GM23338 (cell line): Measurements from ENCODE around the gene EVI5L. TPM values are rescaled to one million over a fixed set of nuclear protein-coding genes. Genes with fewer than 3 reads are reported as not detected.

Experiments used
- ATAC-seq: fragments of 200-7000 bp; cut with Tn5 transposase; 3 replicates; pipeline ENCODE4 v1.9.1; 2020
- DNase-seq: peaks from one replicate; pipeline ENCODE4 v3.0.0-alpha.2; 2015; ENCODE audit warnings: low spot score
- H2AFZ ChIP-seq: fragments of 200-600 bp; sonication (generic); 2 replicates; pipeline ENCODE4 v1.8.0; 2016; ENCODE audit warnings: antibody characterized with exemption, mild to moderate bottlenecking, moderate library complexity
- H3F3A ChIP-seq: fragments of 200-600 bp; sonication (generic); replicated peaks from 2 replicates; pipeline ENCODE4 v1.8.0; 2017; ENCODE audit warnings: antibody characterized with exemption, mixed run types, low read depth
- H3K27ac ChIP-seq: fragments of 200-600 bp; sonication (generic); 2 replicates; pipeline ENCODE4 v1.6.1; 2016; ENCODE audit warnings: low read depth
- H3K27me3 ChIP-seq: fragments of 200-600 bp; sonication (generic); 2 replicates; pipeline ENCODE4 v1.8.0; 2016; ENCODE audit warnings: mild to moderate bottlenecking, mixed run types, moderate library complexity; ENCODE audit not compliant: insufficient read depth
- H3K36me3 ChIP-seq: fragments of 200-600 bp; sonication (generic); 2 replicates; pipeline ENCODE4 v1.8.0; 2016; ENCODE audit warnings: mild to moderate bottlenecking; ENCODE audit not compliant: insufficient read depth
- H3K4me1 ChIP-seq: fragments of 200-600 bp; sonication (generic); 2 replicates; pipeline ENCODE4 v1.8.0; 2016; ENCODE audit warnings: mild to moderate bottlenecking, moderate library complexity; ENCODE audit not compliant: insufficient read depth
- H3K4me2 ChIP-seq: fragments of 200-600 bp; sonication (generic); 2 replicates; pipeline ENCODE4 v1.7.1; 2017; ENCODE audit warnings: mixed run types
- H3K4me3 ChIP-seq: fragments of 200-600 bp; sonication (generic); 2 replicates; pipeline ENCODE4 v1.6.1; 2016; ENCODE audit warnings: mixed run types
- H3K79me2 ChIP-seq: fragments of 200-600 bp; sonication (generic); replicated peaks from 2 replicates; pipeline ENCODE4 v1.8.0; 2017; ENCODE audit warnings: mild to moderate bottlenecking; ENCODE audit not compliant: insufficient read depth
- H3K9me2 ChIP-seq: fragments of 200-600 bp; sonication (generic); 2 replicates; pipeline ENCODE4 v1.8.0; 2017; ENCODE audit not compliant: insufficient read depth
- H4K20me1 ChIP-seq: fragments of 200-600 bp; sonication (generic); replicated peaks from 2 replicates; pipeline ENCODE4 v1.8.0; 2017; ENCODE audit warnings: mild to moderate bottlenecking; ENCODE audit not compliant: insufficient read depth
- H3K27ac Mint-ChIP-seq: 2 replicates; pipeline ENCODE4 v1.8.0; 2020; ENCODE audit warnings: inconsistent platforms, mild to moderate bottlenecking, moderate library complexity, mixed read lengths
- H3K27me3 Mint-ChIP-seq: 3 replicates; pipeline ENCODE4 v1.8.0; 2022; ENCODE audit warnings: low read depth, mild to moderate bottlenecking, moderate library complexity, mixed read lengths, inconsistent platforms; ENCODE audit not compliant: insufficient read depth, poor library complexity
- H3K36me3 Mint-ChIP-seq: 3 replicates; pipeline ENCODE4 v1.8.0; 2021; ENCODE audit warnings: low read depth, mild to moderate bottlenecking, inconsistent platforms, moderate library complexity, mixed read lengths
- H3K4me1 Mint-ChIP-seq: 3 replicates; pipeline ENCODE4 v1.8.0; 2020; ENCODE audit warnings: mild to moderate bottlenecking, inconsistent platforms, mixed read lengths
- H3K4me3 Mint-ChIP-seq: 3 replicates; pipeline ENCODE4 v1.8.0; 2021; ENCODE audit warnings: moderate library complexity, mild to moderate bottlenecking, inconsistent platforms, mixed read lengths
- H3K9me3 Mint-ChIP-seq: 3 replicates; pipeline ENCODE4 v1.8.0; 2020; ENCODE audit warnings: moderate library complexity, mild to moderate bottlenecking, inconsistent platforms, mixed read lengths
- CREB1 ChIP-seq: fragments of 250-450 bp; sonication (Bioruptor Pico); IDR thresholded peaks from 2 replicates; pipeline ENCODE4 v1.5.0; 2020; ENCODE audit warnings: low read depth, mild to moderate bottlenecking, moderate library complexity
- EZH2 ChIP-seq: fragments of 200-600 bp; sonication (generic); IDR thresholded peaks from one replicate; pipeline ENCODE4 v1.8.0; 2017; ENCODE audit warnings: antibody characterized with exemption, mild to moderate bottlenecking, low read depth; ENCODE audit not compliant: unreplicated experiment
- EZH2phosphoT487 ChIP-seq: fragments of 200-600 bp; sonication (generic); IDR thresholded peaks from one replicate; pipeline ENCODE4 v1.8.1; 2018; ENCODE audit warnings: antibody characterized with exemption; ENCODE audit not compliant: unreplicated experiment
- NANOG ChIP-seq: IDR thresholded peaks from 2 replicates; pipeline ENCODE4 v1.6.1; 2016; ENCODE audit warnings: antibody characterized with exemption, borderline replicate concordance
- POLR2AphosphoS5 ChIP-seq: IDR thresholded peaks from 2 replicates; pipeline ENCODE4 v1.6.1; 2016; ENCODE audit warnings: antibody characterized with exemption, low read depth
- polyA plus RNA-seq: library from polyadenylated mRNA; unstranded; fragments of >200 nt; fragmentation: Nextera tagmentation; extraction: Ambion mirVana; gene quantifications from 2 replicates; pipeline ENCODE4 v1.2.1, GENCODE V29; 2016
- total RNA-seq: library from RNA; depleted of rRNA; stranded (reverse); fragments of >200 nt; shearing (Covaris generic); gene quantifications from 2 replicates; pipeline ENCODE4 v1.2.3, GENCODE V29; 2014
- TF ChIP-seq, protein P1 (sequence below), 2 experiments: fragments of 200-600 bp in 1 of 2; sonication (generic) in 1 of 2; conservative IDR thresholded peaks; 2 replicates each; pipeline versions ENCODE4 v1.5.1 to v1.6.1; 2016 to 2017; ENCODE audit warnings: antibody characterized with exemption in 2 of 2, low read depth in 2 of 2, mild to moderate bottlenecking in 2 of 2, moderate library complexity in 1 of 2

Gene EVI5L
- total and polyA plus RNA-seq, 2 experiments from 2014 or later, result 4.5 to 16.2 TPM

DNA sequence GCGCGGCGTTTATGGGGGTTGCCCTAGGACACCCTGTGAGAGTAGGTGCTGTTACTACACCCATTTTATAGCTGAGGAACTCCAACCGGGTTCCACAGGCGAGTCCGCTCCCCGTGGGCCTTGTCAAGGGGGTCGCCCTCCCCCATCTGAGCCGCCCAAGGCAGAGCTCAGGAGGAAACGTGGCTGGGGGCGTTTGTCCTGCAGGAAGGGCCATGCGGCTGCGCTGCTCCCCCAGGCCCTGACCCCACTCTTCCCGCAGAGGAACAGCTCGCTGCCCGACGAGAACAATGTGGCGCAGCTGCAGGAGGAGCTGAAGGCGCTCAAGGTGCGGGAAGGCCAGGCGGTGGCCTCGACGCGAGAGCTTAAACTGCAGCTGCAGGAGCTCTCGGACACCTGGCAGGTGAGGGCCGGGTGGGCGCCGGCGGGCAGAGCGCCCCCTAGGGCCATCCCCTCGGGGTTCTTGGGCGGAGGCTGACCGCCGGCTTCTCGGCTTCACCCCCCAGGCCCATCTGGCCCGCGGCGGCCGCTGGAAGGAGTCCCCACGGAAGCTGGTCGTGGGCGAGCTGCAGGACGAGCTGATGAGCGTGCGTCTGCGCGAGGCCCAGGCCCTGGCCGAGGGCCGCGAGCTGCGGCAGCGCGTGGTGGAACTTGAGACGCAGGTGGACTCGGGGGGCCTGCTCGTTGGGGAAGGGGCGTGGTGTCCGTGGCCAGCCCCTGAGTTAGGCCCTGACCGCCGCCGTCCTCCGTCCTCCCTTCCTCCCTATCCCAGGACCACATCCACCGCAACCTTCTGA lies 31.8 kb downstream of the EVI5L start:
- H3K36me3 Mint-ChIP-seq, result no peaks in the 10 kb centered on the region
- H3K4me3 ChIP-seq, result peak overlapping the region; percentile 65
- H3K9me3 Mint-ChIP-seq, result no peaks in the 10 kb centered on the region
- TF ChIP-seq, protein P1, sequence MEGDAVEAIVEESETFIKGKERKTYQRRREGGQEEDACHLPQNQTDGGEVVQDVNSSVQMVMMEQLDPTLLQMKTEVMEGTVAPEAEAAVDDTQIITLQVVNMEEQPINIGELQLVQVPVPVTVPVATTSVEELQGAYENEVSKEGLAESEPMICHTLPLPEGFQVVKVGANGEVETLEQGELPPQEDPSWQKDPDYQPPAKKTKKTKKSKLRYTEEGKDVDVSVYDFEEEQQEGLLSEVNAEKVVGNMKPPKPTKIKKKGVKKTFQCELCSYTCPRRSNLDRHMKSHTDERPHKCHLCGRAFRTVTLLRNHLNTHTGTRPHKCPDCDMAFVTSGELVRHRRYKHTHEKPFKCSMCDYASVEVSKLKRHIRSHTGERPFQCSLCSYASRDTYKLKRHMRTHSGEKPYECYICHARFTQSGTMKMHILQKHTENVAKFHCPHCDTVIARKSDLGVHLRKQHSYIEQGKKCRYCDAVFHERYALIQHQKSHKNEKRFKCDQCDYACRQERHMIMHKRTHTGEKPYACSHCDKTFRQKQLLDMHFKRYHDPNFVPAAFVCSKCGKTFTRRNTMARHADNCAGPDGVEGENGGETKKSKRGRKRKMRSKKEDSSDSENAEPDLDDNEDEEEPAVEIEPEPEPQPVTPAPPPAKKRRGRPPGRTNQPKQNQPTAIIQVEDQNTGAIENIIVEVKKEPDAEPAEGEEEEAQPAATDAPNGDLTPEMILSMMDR (conservative IDR thresholded peaks at IDR 0.05; ENCODE audit: low read depth in 2 of 2), result peak; percentile 42 to 65; a peak in 3 of 4 replicates
- no peak for TF ChIP-seq EZH2phosphoT487
- H2AFZ ChIP-seq, result peak overlapping the region; percentile 90
- ATAC-seq, result peak; percentile 20
- H3K4me2 ChIP-seq, result peak overlapping the region; percentile 86
- no peaks in the 10 kb centered on the region for H3K79me2 ChIP-seq
- peaks cover 43% of the 10 kb centered on the region for H3K27me3 Mint-ChIP-seq
- no peak overlapping the region for H3K27ac ChIP-seq
- H3K4me3 Mint-ChIP-seq, result peak overlapping the region; percentile 79
- H3K9me2 ChIP-seq, result no peaks in the 10 kb centered on the region
- no peaks in the 10 kb centered on the region for H4K20me1 ChIP-seq
- no peak overlapping the region for H3K27ac Mint-ChIP-seq
- H3K36me3 ChIP-seq, result no peaks in the 10 kb centered on the region
- H3F3A ChIP-seq, result 0 out of 2 replicates have a peak, but pooled peaks cover 6% of the 10 kb centered on the region
- H3K4me1 ChIP-seq, result peaks cover 34% of the 10 kb centered on the region
- H3K4me1 Mint-ChIP-seq, result peaks cover 31% of the 10 kb centered on the region
- peak; percentile 80 for DNase-seq
- H3K27me3 ChIP-seq, result peaks cover 52% of the 10 kb centered on the region

DNA sequence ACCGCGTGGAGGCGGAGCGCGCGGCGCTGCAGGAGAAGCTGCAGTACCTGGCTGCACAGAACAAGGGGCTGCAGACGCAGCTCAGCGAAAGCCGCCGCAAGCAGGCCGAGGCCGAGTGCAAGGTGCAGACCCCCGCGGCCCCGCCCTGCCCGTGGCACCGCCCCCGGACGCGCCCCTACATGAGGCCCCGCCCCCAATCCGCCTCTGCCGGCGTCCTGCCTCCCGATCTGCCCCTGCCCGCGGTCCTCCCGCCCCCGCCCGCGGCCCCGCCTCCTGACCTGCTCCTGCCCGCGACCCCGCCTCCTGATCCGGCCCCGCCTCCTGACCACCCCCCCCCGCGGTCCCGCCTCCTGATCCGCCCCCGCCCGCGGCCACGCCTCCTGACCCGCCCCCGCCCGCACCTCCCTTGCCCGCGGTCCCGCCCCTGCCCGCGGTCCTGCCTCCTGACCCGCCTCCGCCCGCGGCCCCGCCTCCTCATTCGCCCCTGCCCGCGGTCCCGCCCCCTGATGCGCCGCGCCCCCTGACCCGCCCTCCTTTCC lies 32.5 kb downstream of the EVI5L start:
- H2AFZ ChIP-seq, result peak overlapping the region; percentile 90
- H3K4me1 Mint-ChIP-seq, result peaks cover 25% of the 10 kb centered on the region

DNA sequence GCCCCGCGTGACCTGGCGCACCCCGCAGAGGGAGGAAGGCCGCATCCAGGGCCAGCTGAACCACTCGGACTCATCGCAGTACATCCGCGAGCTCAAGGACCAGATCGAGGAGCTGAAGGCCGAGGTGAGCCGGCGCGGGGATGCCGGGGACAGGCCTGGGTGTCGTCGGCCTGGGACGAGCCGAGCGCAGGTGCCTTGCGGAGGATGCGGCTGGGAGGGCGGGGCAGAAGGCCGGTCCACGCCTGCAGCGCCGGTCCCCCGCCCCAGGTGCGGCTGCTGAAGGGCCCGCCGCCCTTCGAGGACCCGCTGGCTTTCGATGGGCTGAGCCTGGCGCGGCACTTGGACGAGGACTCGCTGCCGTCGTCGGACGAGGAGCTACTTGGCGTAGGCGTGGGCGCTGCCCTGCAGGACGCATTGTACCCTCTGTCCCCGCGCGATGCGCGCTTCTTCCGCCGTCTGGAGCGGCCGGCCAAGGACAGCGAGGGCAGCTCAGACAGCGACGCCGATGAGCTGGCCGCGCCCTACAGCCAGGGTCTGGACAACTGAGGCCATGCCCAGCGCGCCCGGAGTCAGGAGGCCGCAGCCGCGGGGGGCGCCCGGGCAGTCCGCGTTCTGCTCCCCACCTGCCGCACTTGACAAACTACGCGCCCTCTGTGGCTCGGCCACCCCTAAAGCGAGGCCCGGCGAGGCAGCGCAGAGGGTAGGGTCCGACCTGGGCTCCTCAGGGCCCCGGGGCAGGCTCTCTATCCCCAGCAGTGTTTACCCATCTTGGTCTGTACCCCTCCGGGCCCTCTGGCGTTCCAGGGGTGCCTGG lies 33.3 kb downstream of the EVI5L start:
- Histone ChIP-seq H3K27ac (no peak overlapping the region), H3K9me2 (no peaks in the 10 kb centered on the region), H2AFZ (peak overlapping the region; percentile 47; the same call in 1 of the 2 replicates), H3K36me3 (no peaks in the 10 kb centered on the region), H4K20me1 (no peaks in the 10 kb centered on the region), H3K4me1 (peaks cover 36% of the 10 kb centered on the region), H3F3A (0 out of 2 replicates have a peak, but pooled peaks cover 7% of the 10 kb centered on the region), H3K79me2 (no peaks in the 10 kb centered on the region), H3K27me3 (peaks cover 67% of the 10 kb centered on the region), H3K4me3 (peak overlapping the region; percentile 67), H3K4me2 (peak overlapping the region; percentile 84)
- Mint-ChIP-seq H3K4me3 (peak overlapping the region; percentile 69; the same call in 2 of the 3 replicates), H3K9me3 (no peaks in the 10 kb centered on the region), H3K36me3 (no peaks in the 10 kb centered on the region), H3K4me1 (peaks cover 22% of the 10 kb centered on the region), H3K27me3 (peaks cover 52% of the 10 kb centered on the region), H3K27ac (no peak overlapping the region)
- no peak for TF ChIP-seq NANOG
- TF ChIP-seq POLR2AphosphoS5, result peak; percentile 47
- peak; percentile 30 for ATAC-seq
- peak; percentile 64 for DNase-seq

More for the DNA sequence above, 32.5 kb downstream of the EVI5L start:
- Histone ChIP-seq H3K79me2 (no peaks in the 10 kb centered on the region), H3K9me2 (no peaks in the 10 kb centered on the region), H3K4me3 (peak overlapping the region; percentile 67), H3K4me2 (peak overlapping the region; percentile 86), H3K4me1 (peaks cover 33% of the 10 kb centered on the region), H4K20me1 (no peaks in the 10 kb centered on the region), H3K36me3 (no peaks in the 10 kb centered on the region), H3F3A (0 out of 2 replicates have a peak, but pooled peaks cover 6% of the 10 kb centered on the region), H3K27me3 (peaks cover 58% of the 10 kb centered on the region), H3K27ac (no peak overlapping the region)
- TF ChIP-seq EZH2 (no peak), POLR2AphosphoS5 (peak; percentile 45; the same call in 1 of the 2 replicates), CREB1 (CRISPR knock-in tag) (0 out of 2 replicates have a peak, but pooled peaks have one; percentile 11)
- peak; percentile 35 for ATAC-seq
- H3K9me3 Mint-ChIP-seq, result no peaks in the 10 kb centered on the region
- peaks cover 47% of the 10 kb centered on the region for H3K27me3 Mint-ChIP-seq
- no peak overlapping the region for H3K27ac Mint-ChIP-seq
- H3K36me3 Mint-ChIP-seq, result no peaks in the 10 kb centered on the region
- peak overlapping the region; percentile 79 for H3K4me3 Mint-ChIP-seq
- DNase-seq, result peak; percentile 97
